Endothelial cell of hepatic sinusoid (primary cell): ENCODE data around the gene MPRIP.

Experiments used
- in situ Hi-C: cut with HindIII; loops from 2 replicates; pipeline ENCODE4 v1.10.0; 2017; ENCODE audit warnings: low sequenced_read_pairs

MPRIP gene

GRCh38 chr17:17082878-17083277 lies 40.6 kb downstream of the MPRIP start:
- in situ Hi-C loops: loop anchor here (25.0 kb wide), 1 partner anchor 196 kb away; no protein-coding TSS in a partner anchor

GRCh38 chr17:17084317-17084835 lies 42.1 kb downstream of the MPRIP start:
- in situ Hi-C loops: loop anchor here (25.0 kb wide), 1 partner anchor 197 kb away; no protein-coding TSS in a partner anchor

- in situ Hi-C loops: loop anchor here (25.0 kb wide), 1 partner anchor 198 kb away; no protein-coding TSS in a partner anchor
Observed at GRCh38 chr17:17084941-17085340, 42.7 kb downstream of the MPRIP start.

- in situ Hi-C loops: loop anchor here (25.0 kb wide), 1 partner anchor 199 kb away; no protein-coding TSS in a partner anchor
Observed at GRCh38 chr17:17086585-17086984, 44.3 kb downstream of the MPRIP start.

- in situ Hi-C loops: loop anchor here (25.0 kb wide), 1 partner anchor 200 kb away; no protein-coding TSS in a partner anchor
Observed at GRCh38 chr17:17087424-17088015, 45.3 kb downstream of the MPRIP start.

- in situ Hi-C loops: loop anchor here (25.0 kb wide), 1 partner anchor 201 kb away; no protein-coding TSS in a partner anchor
Observed at GRCh38 chr17:17088086-17088485, 45.8 kb downstream of the MPRIP start.

GRCh38 chr17:17088541-17089525 lies 46.6 kb downstream of the MPRIP start:
- in situ Hi-C loops: loop anchor here (25.0 kb wide), 1 partner anchor 202 kb away; no protein-coding TSS in a partner anchor

- in situ Hi-C loops: loop anchor here (25.0 kb wide), 1 partner anchor 203 kb away; no protein-coding TSS in a partner anchor
Observed at GRCh38 chr17:17089796-17090641, 47.8 kb downstream of the MPRIP start.

GRCh38 chr17:17090642-17091103 lies 48.4 kb downstream of the MPRIP start:
- in situ Hi-C loops: loop anchor here (25.0 kb wide), 1 partner anchor 203 kb away; no protein-coding TSS in a partner anchor

- in situ Hi-C loops: loop anchor here (25.0 kb wide), 1 partner anchor 204 kb away; no protein-coding TSS in a partner anchor
Observed at GRCh38 chr17:17091276-17091675, 49.0 kb downstream of the MPRIP start.

- in situ Hi-C loops: loop anchor here (25.0 kb wide), 1 partner anchor 205 kb away; no protein-coding TSS in a partner anchor
Observed at GRCh38 chr17:17091856-17092756, 49.8 kb downstream of the MPRIP start.

- in situ Hi-C loops: loop anchor here (25.0 kb wide), 1 partner anchor 206 kb away; no protein-coding TSS in a partner anchor
Observed at GRCh38 chr17:17093764-17094163, 51.5 kb downstream of the MPRIP start.

GRCh38 chr17:17096438-17097178 lies 54.4 kb downstream of the MPRIP start:
- in situ Hi-C loops: loop anchor here (5.0 to 25.0 kb wide), 2 partner anchors 61 to 209 kb away; no protein-coding TSS in a partner anchor

- in situ Hi-C loops: loop anchor here (5.0 to 25.0 kb wide), 2 partner anchors 59 to 211 kb away; no protein-coding TSS in a partner anchor
Observed at GRCh38 chr17:17097763-17098345, 55.6 kb downstream of the MPRIP start.

- in situ Hi-C loops: loop anchor here (5.0 to 25.0 kb wide), 2 partner anchors 59 to 211 kb away; no protein-coding TSS in a partner anchor
Observed at GRCh38 chr17:17098551-17099179, 56.4 kb downstream of the MPRIP start.

- in situ Hi-C loops: no loop called here
Observed at GRCh38 chr17:17102176-17102575, 59.9 kb downstream of the MPRIP start.

GRCh38 chr17:17103160-17103559 lies 60.9 kb downstream of the MPRIP start:
- in situ Hi-C loops: no loop called here
